HG03342 (cell line): ENCODE results near the gene SH3GLB2.
"Not testable (repeated sequence)": the region's sequence is repeated elsewhere in the genome, so short reads cannot be mapped to it uniquely, and the experiment has no call there.

Experiments
- ATAC-seq: cut with Tn5 transposase; IDR thresholded peaks from one replicate; pipeline ENCODE4 v1.9.1; 2021; ENCODE audit warnings: mild to moderate bottlenecking, moderate library complexity; ENCODE audit not compliant: unreplicated experiment

The SH3GLB2 gene

DNA sequence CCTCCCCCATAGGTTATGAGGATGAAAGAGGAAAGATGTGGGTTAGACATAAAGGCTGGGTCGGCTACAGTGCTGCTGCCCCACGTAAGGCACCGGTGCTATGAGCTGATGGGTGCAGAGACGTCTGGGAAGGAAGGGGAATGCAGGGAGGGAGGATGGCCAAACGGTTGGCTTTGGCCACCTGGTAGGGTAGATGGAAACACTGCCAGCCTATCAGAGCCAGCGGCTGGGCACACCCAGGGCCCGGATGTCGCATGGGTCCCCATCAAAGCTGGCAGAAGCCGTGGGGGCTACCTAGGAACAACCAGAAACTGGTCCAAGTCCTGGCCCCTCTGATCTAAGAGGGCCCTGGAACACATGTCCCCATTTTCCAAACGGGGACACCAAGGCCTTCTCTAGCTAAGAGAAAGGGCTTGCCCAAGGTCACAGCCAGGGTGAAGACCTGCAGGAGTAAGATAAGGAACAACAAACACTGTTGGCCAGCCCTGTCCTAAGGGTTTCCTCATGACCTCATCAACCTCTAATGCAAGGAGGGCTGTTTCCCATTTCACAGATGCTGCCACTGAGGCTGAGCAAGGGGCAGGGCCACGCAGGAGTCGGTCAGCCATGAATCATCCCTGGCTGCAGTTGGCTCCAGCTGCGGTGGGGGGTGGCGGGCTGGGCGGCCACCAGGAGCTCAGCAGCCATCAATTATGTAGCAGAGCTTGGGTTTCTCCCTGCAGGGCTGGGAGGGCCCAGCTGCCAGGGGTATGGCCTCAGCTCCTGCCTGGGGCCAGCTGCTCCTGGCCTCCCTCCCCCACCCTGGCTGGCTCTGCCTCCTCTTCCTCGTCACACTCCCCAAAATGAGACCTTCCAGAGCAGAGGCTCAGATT is 4.9 kb downstream of the SH3GLB2 start:
- ATAC-seq: no peak

- ATAC-seq: no peak
Observed at GRCh38 chr9:129022037-129022436, 6.1 kb downstream of the SH3GLB2 start.

DNA sequence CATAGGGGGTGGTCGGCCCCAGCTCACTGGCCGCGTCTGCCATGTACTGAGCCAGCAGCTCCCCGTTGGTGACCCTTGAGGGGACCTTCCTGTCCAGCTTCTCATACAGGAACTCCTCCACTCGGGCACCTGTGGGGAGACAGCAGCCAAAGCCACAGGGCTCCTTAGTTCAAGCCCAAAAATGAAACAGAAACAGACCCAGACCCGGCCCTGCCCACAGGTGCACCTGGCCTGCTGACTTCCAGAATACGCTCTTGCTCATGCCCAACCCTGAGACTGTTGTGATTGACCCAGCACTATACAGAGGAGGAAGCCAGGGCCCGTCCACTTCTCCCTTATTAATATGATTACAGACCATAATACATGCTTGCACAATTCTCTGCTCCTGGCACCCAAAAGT is 7.0 kb downstream of the SH3GLB2 start:
- no peak for ATAC-seq

GRCh38 chr9:129014608-129015007 is 13.5 kb downstream of the SH3GLB2 start:
- no peak for ATAC-seq

DNA sequence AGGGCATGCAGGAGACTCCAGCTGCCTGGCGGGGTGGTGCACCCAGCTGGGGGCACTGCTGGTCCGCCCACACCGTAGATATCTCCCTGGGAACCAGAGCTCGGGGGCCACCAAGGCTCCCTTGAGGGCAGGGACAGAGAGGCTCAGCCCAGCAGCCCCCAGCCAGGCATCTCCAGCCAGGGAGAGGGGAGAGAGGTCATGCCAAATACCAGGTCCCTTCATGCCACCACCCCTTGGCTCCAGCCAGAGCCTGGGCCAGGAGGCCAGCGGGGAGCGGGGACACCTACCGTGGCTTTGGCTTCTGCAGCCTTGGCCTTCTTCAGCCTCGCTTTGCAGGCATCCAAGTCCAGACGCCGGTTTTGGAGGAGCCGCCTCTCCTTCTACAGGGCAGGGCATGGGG is 14.0 kb downstream of the SH3GLB2 start:
- no peak for ATAC-seq

DNA sequence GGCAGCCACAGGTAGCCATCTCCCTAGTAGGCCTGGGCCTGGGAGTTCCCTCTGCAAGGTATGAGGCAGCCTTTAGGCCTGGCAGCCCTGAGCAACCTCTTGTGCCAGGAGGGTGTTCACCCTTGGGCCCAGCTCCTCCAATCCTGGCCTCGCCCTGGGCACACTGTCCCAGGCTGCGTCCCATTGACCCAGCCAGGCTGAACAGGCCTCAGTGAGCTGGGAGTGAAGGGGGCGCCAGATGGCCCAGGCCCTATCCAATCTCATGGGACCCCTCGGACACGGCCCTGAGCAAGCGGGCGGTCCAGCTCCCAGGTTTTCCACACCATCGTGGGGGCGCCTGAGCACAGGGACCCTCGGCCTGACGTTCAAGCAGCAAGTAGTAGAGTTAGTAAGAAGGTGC is 14.5 kb downstream of the SH3GLB2 start:
- no peak for ATAC-seq

- ATAC-seq: no peak
Observed at GRCh38 chr9:129012893-129013448, 15.2 kb downstream of the SH3GLB2 start.

DNA sequence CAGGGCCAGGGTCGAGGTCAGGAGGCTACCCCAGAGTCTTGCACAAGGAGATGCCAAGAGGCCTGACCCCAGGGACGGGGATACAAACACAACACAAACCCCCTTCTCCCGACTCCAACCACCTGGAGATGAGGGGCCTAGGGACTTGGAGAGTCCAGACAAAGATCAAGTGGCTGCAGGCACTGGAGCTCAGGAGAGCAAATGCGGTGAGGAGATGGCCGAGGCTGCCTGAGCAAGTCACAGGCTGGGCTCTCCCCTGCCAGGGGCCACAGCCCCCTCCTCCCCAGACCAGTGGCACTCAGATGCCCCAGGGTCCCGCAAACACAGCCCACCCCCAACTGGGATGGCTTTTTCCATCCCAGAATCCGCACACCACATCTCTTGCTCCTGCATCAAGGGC is 15.8 kb downstream of the SH3GLB2 start:
- no peak for ATAC-seq

DNA sequence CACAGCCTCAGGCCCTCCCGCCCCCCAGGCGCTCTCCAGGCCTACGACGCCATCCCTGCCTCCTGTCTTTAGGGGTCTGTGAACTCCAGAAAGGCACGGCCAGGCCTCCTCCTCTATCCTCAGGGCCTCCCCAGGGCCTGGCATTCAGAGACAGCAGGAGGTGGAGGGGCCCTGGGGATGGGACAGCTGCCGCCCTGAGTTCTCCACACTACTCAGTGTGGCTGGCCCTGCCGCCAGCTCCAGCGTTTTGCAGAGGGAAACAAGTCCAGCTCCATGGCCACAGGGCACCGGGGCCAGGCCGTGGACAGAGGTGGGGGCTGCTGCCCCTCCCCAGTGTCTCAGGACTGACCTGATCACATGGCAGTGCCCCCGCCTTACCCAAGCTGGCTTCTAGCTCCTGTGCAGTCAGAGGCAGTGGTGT is 16.4 kb downstream of the SH3GLB2 start:
- no peak for ATAC-seq

GRCh38 chr9:129011170-129011569 is 17.0 kb downstream of the SH3GLB2 start:
- ATAC-seq: no peak

DNA sequence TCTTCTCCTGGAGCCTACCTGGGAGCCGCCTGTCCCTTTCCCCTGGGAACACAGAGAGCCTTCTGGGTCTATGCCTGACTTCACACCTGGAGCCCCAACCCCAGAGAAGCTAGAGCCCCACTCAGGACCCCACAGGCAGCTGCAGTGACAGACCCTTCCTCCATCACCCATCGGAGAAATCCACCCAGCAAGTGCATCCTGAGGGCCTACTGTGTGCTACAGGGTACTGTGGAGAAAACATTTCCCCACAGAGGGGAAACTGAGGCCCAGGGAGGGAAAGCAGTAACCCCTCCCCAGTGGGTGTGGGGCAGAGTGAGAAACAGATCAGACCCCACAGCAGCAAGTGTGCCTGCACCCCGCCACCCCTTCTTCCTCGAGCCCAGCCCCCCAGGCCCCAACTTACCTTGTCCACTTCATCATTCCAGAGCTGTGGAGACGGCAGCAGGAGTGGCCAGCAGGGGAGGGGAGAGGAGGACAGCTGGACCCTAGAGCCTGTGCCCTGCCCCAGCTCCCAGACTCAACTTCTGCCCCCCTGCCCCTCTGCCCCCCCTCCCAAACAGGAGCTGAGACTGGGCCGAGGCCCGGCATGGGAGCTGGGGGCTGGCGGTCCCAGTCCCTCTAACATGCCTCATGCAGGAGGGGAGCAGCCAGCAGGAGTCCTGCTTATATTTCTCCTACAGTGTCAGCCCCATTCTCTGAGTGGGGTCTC is 17.7 kb downstream of the SH3GLB2 start:
- ATAC-seq: no peak

DNA sequence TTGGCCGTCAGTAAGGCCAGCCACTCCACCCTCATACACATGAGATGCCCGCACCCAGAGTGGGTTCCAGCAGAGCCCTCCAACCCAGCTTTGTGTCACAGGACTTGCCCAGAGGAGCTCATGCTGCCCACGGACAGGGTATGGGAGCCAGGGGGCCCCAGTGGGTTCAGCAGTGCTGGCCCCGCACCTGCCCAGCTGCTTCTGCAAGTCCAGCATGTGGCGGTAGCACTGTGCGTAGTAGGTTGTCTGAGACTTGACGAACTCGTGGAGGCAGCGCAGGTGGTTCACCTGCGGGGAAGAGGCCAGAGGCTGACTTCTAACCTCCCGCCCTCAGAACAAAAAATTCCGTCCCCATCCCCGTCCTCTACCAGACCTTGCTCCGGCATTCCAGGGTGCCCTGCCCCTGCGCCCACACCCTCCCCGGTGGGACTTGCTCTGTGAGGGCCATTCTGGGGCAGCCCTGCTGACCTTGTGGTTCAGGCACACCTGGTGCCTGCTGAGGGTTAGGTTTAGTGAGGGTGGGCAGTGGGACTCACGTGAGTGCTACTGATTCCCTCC is 18.5 kb downstream of the SH3GLB2 start:
- no peak for ATAC-seq

DNA sequence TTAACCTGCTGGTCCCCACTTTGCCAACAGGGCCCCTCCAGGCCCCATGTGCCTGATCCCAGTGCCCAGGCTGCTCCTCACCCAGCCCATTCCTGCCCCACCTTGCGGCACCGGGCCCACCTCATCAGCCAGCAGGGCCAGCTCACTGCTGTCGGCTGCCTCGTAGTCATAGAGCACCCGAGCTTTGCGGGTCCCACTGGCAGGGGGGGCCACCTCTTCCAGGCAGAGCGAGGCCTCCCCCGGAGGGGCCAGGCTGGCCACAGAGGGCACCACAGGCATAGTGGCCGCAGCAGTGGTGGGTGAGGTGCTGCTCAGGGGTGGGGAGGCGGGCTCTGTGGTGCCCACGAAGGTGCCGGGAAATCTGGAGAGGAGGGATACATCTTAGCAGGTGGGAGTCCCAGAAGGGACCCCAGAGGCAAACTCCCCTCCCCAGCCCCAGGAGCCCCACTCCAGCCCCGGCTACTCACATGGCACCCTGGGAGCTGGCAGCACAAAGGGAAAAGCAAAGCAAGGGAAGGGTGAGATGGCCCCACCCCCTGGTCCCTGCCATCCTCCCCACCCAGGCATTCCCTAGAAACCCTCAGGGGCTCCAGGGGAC is 19.0 kb downstream of the SH3GLB2 start:
- ATAC-seq: no peak

DNA sequence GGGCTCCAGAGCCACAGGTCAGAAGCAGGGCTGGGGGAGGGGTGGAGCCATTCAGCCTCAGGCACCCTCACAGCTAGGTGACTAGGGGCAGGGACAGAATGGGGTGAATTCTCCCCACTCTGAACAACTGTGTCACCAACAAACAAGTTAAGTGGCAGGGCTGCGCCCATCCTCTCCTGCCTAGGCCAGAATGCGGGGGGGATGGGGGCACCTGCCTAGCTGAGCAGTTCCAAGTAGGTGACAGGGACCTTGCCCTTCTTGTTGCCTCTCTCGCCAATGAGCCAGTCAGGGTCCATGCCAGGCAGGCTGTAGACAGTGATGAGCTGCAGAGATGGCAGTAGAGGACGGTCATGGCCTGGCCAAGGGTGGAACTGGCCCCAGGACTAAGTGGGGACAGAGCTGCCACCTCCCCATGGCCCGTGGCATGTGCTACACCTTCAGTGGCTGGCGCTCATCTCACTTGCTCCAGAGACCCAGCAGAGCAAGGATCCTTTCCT is 19.6 kb downstream of the SH3GLB2 start:
- ATAC-seq: no peak

GRCh38 chr9:129007766-129008468 is 20.2 kb downstream of the SH3GLB2 start:
- ATAC-seq: no peak

GRCh38 chr9:129007035-129007765 is 20.9 kb downstream of the SH3GLB2 start:
- ATAC-seq: no peak

- ATAC-seq: no peak
Observed at GRCh38 chr9:129006328-129007034, 21.6 kb downstream of the SH3GLB2 start.

- ATAC-seq: no peak
Observed at GRCh38 chr9:129005336-129005997, 22.7 kb downstream of the SH3GLB2 start.

DNA sequence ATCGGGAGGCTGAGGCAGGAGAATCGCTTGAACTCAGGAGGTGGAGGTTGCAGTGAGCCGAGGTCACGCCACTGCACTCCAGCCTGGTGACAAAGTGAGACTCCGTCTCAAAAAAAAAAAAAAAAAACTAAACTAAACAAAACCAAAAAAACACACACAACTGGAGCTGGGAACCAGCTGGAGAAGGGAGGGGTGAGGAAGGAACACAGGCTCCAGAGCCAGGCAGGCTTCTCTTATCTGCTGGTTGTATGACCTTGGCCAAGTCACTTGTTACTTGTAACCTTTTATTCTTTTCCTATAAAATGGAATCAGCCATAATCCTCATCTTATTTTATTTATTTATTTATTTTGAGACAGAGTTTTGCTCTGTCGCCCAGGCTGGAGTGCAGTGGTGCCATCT is 24.0 kb downstream of the SH3GLB2 start:
- not testable (repeated sequence) for ATAC-seq
